ENCODE data around the gene FRMD4A.
"Not testable (repeated sequence)": the region's sequence is repeated elsewhere in the genome, so short reads cannot be mapped to it uniquely, and the experiment has no call there.

The FRMD4A gene

DNA sequence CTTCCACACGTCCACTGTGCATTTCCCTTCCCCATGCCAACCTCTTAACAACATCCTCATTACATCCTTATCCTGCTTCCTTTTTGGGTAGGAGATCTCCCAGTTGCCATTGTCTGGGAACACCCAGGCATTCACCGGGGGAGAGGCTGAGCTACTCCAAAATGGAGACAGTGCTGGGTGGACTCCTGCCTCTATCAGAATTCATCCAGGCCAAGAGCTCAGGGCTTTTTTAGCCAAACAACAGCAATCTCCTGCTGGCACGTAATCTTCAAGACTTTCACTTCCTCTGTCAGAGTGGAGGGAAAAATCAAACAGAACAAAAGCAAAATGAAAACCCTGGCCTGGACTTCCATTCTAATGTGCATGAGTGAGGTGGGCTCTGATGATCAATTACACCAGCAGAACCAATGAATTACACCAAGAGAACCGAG lies 499.0 kb downstream of the FRMD4A start:
- Histone ChIP-seq H3K4me3 (ENCODE audit: low read length) (no peak overlapping the region), H3K4me1 (ENCODE audit: control insufficient read depth, insufficient read depth, low read length) (peaks cover 2% of the 10 kb centered on the region), H3K27ac (ENCODE audit: low read depth, low read length) (no peak overlapping the region), H3K27me3 (ENCODE audit: control insufficient read depth, insufficient read depth, low read length) (no peaks in the 10 kb centered on the region), H3K9ac (ENCODE audit: low read length) (no peak overlapping the region), H3K36me3 (ENCODE audit: control insufficient read depth, insufficient read depth, low read length) (no peaks in the 10 kb centered on the region)

DNA sequence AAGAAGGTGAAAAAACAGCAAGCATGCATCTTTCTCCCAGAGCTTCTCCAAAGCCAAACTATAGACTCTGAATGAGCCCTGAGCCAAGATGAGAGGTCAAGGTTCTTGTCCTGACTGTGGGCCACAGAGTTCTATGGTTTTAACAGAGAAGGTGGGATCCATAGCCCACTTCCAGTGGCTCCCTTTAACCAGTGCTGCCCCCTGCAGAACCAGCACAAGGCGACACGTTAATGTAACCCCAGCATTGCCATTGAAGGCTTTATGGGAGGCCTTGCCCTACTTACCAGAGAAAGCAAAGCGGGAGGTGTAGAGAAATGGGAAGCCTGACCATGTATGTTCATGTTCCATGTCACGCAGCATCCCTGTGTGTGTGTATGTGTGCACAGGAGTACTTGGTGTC lies 500.3 kb downstream of the FRMD4A start:
- no peak overlapping the region for H3K9ac ChIP-seq (ENCODE audit: low read length)
- peaks cover 2% of the 10 kb centered on the region for H3K4me1 ChIP-seq (ENCODE audit: control insufficient read depth, insufficient read depth, low read length)
- no peaks in the 10 kb centered on the region for H3K36me3 ChIP-seq (ENCODE audit: control insufficient read depth, insufficient read depth, low read length)
- H3K27ac ChIP-seq (ENCODE audit: low read depth, low read length), result no peak overlapping the region
- H3K4me3 ChIP-seq (ENCODE audit: low read length), result no peak overlapping the region
- H3K27me3 ChIP-seq (ENCODE audit: control insufficient read depth, insufficient read depth, low read length), result no peaks in the 10 kb centered on the region

- Histone ChIP-seq H3K27me3 (ENCODE audit: control insufficient read depth, insufficient read depth, low read length) (no peaks in the 10 kb centered on the region), H3K4me1 (ENCODE audit: control insufficient read depth, insufficient read depth, low read length) (peaks cover 2% of the 10 kb centered on the region), H3K9ac (ENCODE audit: low read length) (no peak overlapping the region), H3K4me3 (ENCODE audit: low read length) (no peak overlapping the region), H3K27ac (ENCODE audit: low read depth, low read length) (no peak overlapping the region), H3K36me3 (ENCODE audit: control insufficient read depth, insufficient read depth, low read length) (no peaks in the 10 kb centered on the region)
Measured at GRCh38 chr10:13829790-13830189, 500.9 kb downstream of the FRMD4A start.

GRCh38 chr10:13828284-13828683 lies 502.4 kb downstream of the FRMD4A start:
- H3K4me1 ChIP-seq (ENCODE audit: control insufficient read depth, insufficient read depth, low read length); H3K9ac ChIP-seq (ENCODE audit: low read length); H3K36me3 ChIP-seq (ENCODE audit: control insufficient read depth, insufficient read depth, low read length); H3K4me3 ChIP-seq (ENCODE audit: low read length); H3K27me3 ChIP-seq (ENCODE audit: control insufficient read depth, insufficient read depth, low read length); H3K27ac ChIP-seq (ENCODE audit: low read depth, low read length): not testable (repeated sequence)

DNA sequence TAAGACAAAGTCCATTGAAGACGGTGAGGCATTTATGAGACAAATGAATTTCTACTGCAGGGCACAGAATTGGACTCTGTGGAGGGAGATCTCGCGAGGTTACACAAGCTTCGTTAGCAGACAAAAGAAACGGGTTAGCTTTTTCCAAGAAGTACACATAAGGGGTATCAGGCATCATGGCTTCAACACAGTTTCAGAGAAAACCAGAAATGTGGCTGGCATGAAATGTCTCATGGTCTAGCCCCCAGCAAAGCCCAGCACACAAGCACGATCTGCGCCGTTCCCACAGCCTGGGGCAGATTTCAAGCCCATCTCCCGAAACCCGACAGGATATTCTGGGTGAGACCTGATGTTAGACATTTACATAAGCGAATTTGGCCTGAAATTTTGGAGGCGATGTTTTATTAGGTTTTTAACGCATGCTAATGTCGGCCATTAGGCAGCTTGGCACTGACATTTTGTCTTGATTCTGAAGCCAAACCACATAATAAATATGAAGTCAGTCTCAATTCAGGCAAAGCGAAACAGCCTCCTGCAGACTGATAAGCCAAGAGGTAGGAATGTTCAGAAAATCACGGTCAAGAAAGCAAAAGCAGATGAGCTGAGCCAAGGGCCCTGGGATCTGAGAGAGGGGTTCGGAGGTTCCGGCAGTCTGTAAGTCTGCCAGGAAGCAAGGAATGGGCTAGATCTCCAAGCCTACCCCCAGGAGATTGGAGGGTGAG lies 503.5 kb downstream of the FRMD4A start:
- Histone ChIP-seq H3K27ac (ENCODE audit: low read depth, low read length) (no peak overlapping the region), H3K27me3 (ENCODE audit: control insufficient read depth, insufficient read depth, low read length) (no peaks in the 10 kb centered on the region), H3K9ac (ENCODE audit: low read length) (no peak overlapping the region), H3K36me3 (ENCODE audit: control insufficient read depth, insufficient read depth, low read length) (no peaks in the 10 kb centered on the region), H3K4me3 (ENCODE audit: low read length) (no peak overlapping the region), H3K4me1 (ENCODE audit: control insufficient read depth, insufficient read depth, low read length) (peaks cover 2% of the 10 kb centered on the region)

DNA sequence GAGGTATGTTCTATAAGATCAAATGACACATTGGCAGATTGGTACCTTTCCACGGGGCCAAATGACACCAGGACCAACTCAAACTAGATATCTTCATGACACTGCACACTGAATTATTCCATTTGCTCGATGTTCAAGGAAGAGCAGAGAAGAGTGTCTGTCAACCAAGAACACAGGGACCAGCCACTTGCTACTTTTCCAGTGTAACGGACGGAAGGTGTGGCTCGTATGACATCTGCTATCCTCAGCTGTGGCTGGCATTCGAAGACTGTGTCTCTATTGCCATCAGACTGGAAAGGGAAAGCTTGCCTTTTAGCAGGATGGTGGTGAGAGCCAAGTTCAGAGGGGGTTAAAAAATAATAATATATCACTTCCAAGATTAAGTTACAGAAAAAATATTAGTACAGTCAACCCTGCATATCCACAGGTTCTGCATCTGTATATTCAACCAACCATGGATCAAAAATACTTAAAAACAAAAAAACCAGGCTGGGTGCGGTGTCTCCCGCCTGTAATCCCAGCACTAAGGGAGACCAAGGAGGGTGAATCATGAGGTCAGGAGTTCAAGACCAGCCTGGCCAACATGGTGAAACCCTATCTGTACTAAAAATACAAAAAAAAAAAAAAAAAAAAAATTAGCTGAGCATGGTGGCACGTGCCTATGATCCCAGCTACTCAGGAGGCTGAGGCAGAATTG lies 506.9 kb downstream of the FRMD4A start:
- no peak overlapping the region for H3K9ac ChIP-seq (ENCODE audit: low read length)
- H3K27me3 ChIP-seq (ENCODE audit: control insufficient read depth, insufficient read depth, low read length), result no peaks in the 10 kb centered on the region
- H3K4me3 ChIP-seq (ENCODE audit: low read length), result no peak overlapping the region
- H3K36me3 ChIP-seq (ENCODE audit: control insufficient read depth, insufficient read depth, low read length), result no peaks in the 10 kb centered on the region
- no peak overlapping the region for H3K27ac ChIP-seq (ENCODE audit: low read depth, low read length)
- no peaks in the 10 kb centered on the region for H3K4me1 ChIP-seq (ENCODE audit: control insufficient read depth, insufficient read depth, low read length)

DNA sequence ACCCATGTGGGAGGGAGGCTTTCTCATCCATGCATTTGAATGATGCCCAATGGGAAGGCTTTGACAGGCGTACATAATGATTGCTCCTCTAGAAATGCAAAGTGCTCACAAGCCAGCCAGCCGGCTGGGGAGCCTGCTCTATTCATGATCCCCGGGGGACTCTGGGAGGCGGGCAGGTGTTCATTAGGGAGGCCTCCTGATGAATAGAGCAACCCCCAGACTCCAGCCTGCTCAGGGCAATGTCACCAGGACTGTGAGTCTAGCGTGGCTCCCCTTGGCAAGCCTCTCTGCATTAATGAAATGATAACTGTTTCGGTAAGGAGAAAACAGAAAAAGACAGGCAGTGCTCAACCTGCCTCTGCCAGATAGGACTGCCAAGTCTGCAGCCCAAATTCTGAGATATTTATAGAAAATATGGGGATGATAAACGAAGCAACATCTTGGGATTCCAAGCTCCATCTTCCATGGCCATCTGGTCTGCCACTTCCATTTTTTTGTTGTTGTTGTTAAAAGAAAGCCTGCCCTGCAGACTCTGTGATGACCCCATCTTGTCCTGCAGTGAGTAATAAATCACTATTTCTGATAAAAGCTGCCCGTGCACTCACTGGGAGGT lies 507.5 kb downstream of the FRMD4A start:
- H3K27ac ChIP-seq (ENCODE audit: low read depth, low read length), result no peak overlapping the region
- H3K9ac ChIP-seq (ENCODE audit: low read length), result no peak overlapping the region

GRCh38 chr10:13822490-13822889 lies 508.2 kb downstream of the FRMD4A start:
- H3K27ac ChIP-seq (ENCODE audit: low read depth, low read length), result no peak overlapping the region
- no peaks in the 10 kb centered on the region for H3K4me1 ChIP-seq (ENCODE audit: control insufficient read depth, insufficient read depth, low read length)
- no peak overlapping the region for H3K9ac ChIP-seq (ENCODE audit: low read length)
- no peaks in the 10 kb centered on the region for H3K36me3 ChIP-seq (ENCODE audit: control insufficient read depth, insufficient read depth, low read length)
- H3K27me3 ChIP-seq (ENCODE audit: control insufficient read depth, insufficient read depth, low read length), result no peaks in the 10 kb centered on the region
- no peak overlapping the region for H3K4me3 ChIP-seq (ENCODE audit: low read length)

More for the DNA sequence above, 507.5 kb downstream of the FRMD4A start:
- no peaks in the 10 kb centered on the region for H3K4me1 ChIP-seq (ENCODE audit: control insufficient read depth, insufficient read depth, low read length)
- H3K27me3 ChIP-seq (ENCODE audit: control insufficient read depth, insufficient read depth, low read length), result no peaks in the 10 kb centered on the region
- H3K4me3 ChIP-seq (ENCODE audit: low read length), result no peak overlapping the region
- no peaks in the 10 kb centered on the region for H3K36me3 ChIP-seq (ENCODE audit: control insufficient read depth, insufficient read depth, low read length)

- no peak overlapping the region for H3K9ac ChIP-seq (ENCODE audit: low read length)
- H3K4me3 ChIP-seq (ENCODE audit: low read length), result no peak overlapping the region
- H3K36me3 ChIP-seq (ENCODE audit: control insufficient read depth, insufficient read depth, low read length), result no peaks in the 10 kb centered on the region
- H3K4me1 ChIP-seq (ENCODE audit: control insufficient read depth, insufficient read depth, low read length), result peaks cover 2% of the 10 kb centered on the region
- H3K27ac ChIP-seq (ENCODE audit: low read depth, low read length), result no peak overlapping the region
- no peaks in the 10 kb centered on the region for H3K27me3 ChIP-seq (ENCODE audit: control insufficient read depth, insufficient read depth, low read length)
Measured at GRCh38 chr10:13820964-13821337, 509.8 kb downstream of the FRMD4A start.

DNA sequence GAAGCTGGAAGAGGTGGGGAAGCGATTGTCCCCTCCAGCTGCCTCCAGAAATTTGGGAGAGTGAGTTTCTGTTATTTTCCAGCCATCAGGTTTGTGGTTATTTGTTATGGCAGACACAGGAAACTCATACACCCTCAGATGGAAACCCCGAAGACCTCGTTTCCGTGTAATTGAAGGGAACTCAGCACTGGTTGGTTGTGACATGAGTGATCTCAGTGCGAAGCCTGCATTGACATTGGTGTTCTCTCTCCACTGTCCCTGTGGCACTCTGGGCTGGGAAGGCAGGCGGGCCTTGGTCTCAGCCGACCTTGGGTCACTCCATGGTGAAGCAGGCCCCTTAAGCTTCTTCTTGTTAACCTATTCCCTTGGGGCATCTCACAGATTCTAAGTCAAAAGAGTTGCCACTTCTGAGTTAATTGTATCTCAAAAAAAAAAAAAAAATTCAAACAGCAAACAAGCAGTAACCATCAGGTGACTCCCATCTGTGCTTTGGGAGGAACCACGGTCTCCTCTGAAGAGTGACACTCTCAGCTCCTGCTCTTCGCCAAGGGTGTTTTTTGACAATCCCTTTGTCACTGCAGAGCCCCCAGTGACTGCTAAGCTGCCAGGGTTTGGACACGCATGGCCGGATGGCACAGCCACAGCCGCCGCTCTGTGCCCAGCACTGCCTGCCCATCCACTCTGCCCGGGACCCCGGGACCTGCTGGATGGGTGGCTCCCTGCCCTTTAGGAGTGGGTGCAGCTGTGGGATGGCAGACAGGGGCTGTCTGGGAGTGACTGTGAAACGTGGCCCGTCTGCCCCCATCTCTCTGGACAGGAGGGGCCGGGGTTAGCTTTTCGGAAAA lies 510.4 kb downstream of the FRMD4A start:
- Histone ChIP-seq H3K4me3 (ENCODE audit: low read length) (no peak overlapping the region), H3K36me3 (ENCODE audit: control insufficient read depth, insufficient read depth, low read length) (no peaks in the 10 kb centered on the region), H3K27ac (ENCODE audit: low read depth, low read length) (no peak overlapping the region), H3K4me1 (ENCODE audit: control insufficient read depth, insufficient read depth, low read length) (peaks cover 2% of the 10 kb centered on the region), H3K9ac (ENCODE audit: low read length) (no peak overlapping the region), H3K27me3 (ENCODE audit: control insufficient read depth, insufficient read depth, low read length) (no peaks in the 10 kb centered on the region)

- no peak overlapping the region for H3K27ac ChIP-seq (ENCODE audit: low read depth, low read length)
- no peak overlapping the region for H3K4me3 ChIP-seq (ENCODE audit: low read length)
- no peaks in the 10 kb centered on the region for H3K27me3 ChIP-seq (ENCODE audit: control insufficient read depth, insufficient read depth, low read length)
- H3K36me3 ChIP-seq (ENCODE audit: control insufficient read depth, insufficient read depth, low read length), result no peaks in the 10 kb centered on the region
- peaks cover 2% of the 10 kb centered on the region for H3K4me1 ChIP-seq (ENCODE audit: control insufficient read depth, insufficient read depth, low read length)
- no peak overlapping the region for H3K9ac ChIP-seq (ENCODE audit: low read length)
Measured at GRCh38 chr10:13816195-13816925, 514.4 kb downstream of the FRMD4A start.

- Histone ChIP-seq H3K9ac (ENCODE audit: low read length) (no peak overlapping the region), H3K27me3 (ENCODE audit: control insufficient read depth, insufficient read depth, low read length) (no peaks in the 10 kb centered on the region), H3K4me1 (ENCODE audit: control insufficient read depth, insufficient read depth, low read length) (peaks cover 2% of the 10 kb centered on the region), H3K36me3 (ENCODE audit: control insufficient read depth, insufficient read depth, low read length) (no peaks in the 10 kb centered on the region), H3K27ac (ENCODE audit: low read depth, low read length) (no peak overlapping the region), H3K4me3 (ENCODE audit: low read length) (no peak overlapping the region)
Measured at GRCh38 chr10:13815756-13816155, 515.0 kb downstream of the FRMD4A start.
